Pancreas (tissue), 10 donors: ENCODE data around the gene FGF21. TPM values are rescaled to one million over a fixed set of nuclear protein-coding genes. Genes with fewer than 3 reads are reported as not detected.

ENCODE experiments used
- ATAC-seq, 4 donors: fragments of 200-7000 bp; cut with Tn5 transposase; one replicate each; pipeline versions ENCODE4 v1.8.0 to v1.9.1; 2020; ENCODE audit warnings: mild to moderate bottlenecking in 4 of 4, moderate library complexity in 4 of 4
- DNase-seq, 6 donors: peaks; one replicate each; pipeline ENCODE4 v3.0.0-alpha.2; 2020
- FAIRE-seq: peaks from 2 replicates; lab custom pipeline; 2012; peaks lifted over from hg19 to GRCh38; lab: Jason Lieb, UNC
- H3K27ac ChIP-seq, 4 donors: fragments of 200-600 bp; sonication (generic); 1 replicate in 3 of 4; 2 replicates in 1 of 4; pipeline versions ENCODE4 v1.5.0 to v1.8.0; 2020
- H3K27me3 ChIP-seq, 4 donors: fragments of 200-600 bp; one replicate each; pipeline ENCODE4 v1.8.0; 2021
- H3K36me3 ChIP-seq, 3 donors: fragments of 200-600 bp; sonication (generic) in 1 of 3; one replicate each; pipeline versions ENCODE4 v1.5.0 to v1.8.0; 2020 to 2021
- H3K4me1 ChIP-seq, 3 donors: fragments of 200-600 bp; one replicate each; pipeline ENCODE4 v1.8.0; 2021
- H3K4me3 ChIP-seq, 4 donors: fragments of 200-600 bp; sonication (generic) in 2 of 4; one replicate each; pipeline versions ENCODE4 v1.5.0 to v1.8.0; 2020 to 2021
- H3K9me3 ChIP-seq, 4 donors: fragments of 200-600 bp; one replicate each; pipeline ENCODE4 v1.8.0; 2021
- CTCF ChIP-seq, 4 donors: fragments of 200-600 bp; sonication (generic) in 3 of 4; IDR thresholded peaks; one replicate each; pipeline versions ENCODE4 v1.5.0 to v1.8.0; 2021; ENCODE audit warnings: antibody characterized with exemption in 4 of 4
- WGBS, 2 donors: extraction: QIAGEN DNeasy Blood & Tissue Kit; methylation state at CpG; one replicate each; pipeline ENCODE4 v1.1.7; 2013; 5-methylcytosine and 5-hydroxymethylcytosine counted together
- intact Hi-C, 3 donors: fragments of 100-400 bp; cut with DNase I; formaldehyde crosslinking; loops; one replicate each; pipeline versions ENCODE4 v1.11.1 to v1.14.2; 2022
- polyA plus RNA-seq, 2 donors: library from polyadenylated mRNA; stranded (reverse); fragments of 200-250 nt; gene quantifications; one replicate each; pipeline ENCODE4 v1.2.3, GENCODE V29; 2013
- total RNA-seq, 6 donors: library from RNA; stranded (reverse); fragmentation: NEBNext Ultra II Directional in 4 of 6; extraction: Animal tissue kit (Norgen Biotek cat#: 25700) in 4 of 6; gene quantifications; one replicate each; pipeline versions ENCODE4 v1.2.1 to v1.2.4, GENCODE V29; 2021 to 2023
- donor health status: healthy with polysubstance abuse.
- donor health status: DM: no; HTN: no; CAD: no; lungs with moderate emphysema.
- donor health status: DM: no; HTN: no; CAD: no.
- donor health status: control.
- donor health status: control.
- donor health status: Bipolar disorder and iron deficiency.
- donor health status: DM: yes; HTN: yes; CAD: no.
- donor health status: DM: no; HTN: no; CAD: no.
- donor health status: DM: no; HTN: no; CAD: no.
- donor health status: DM: yes; HTN: yes; CAD: no.

FGF21 gene
- total and polyA plus RNA-seq, 8 donors, result 0.51 TPM; not detected in 7

GRCh38 chr19:48746738-48747575 lies 8.4 kb upstream of the FGF21 start, which contains the start of gene IZUMO1:
Gene IZUMO1, minus strand, starts transcription at chr19:48746909. Its CDS starts 1,050 bp downstream, at chr19:48745859.
- no peak for FAIRE-seq
- no peak for TF ChIP-seq CTCF (IDR thresholded peaks at IDR 0.05)
- WGBS, 2 donors, result 30 to 32% methylated on average over 31 of the region's 31 CpGs
- H3K27ac ChIP-seq, result peak within 1 kb of the TSS; percentile 51 to 91 (median 69)
- intact Hi-C loops, result no loop called here
- H3K4me3 ChIP-seq, result peak within 1 kb of the TSS in 2 of 4 donors; percentile 5 to 26
- H3K9me3 ChIP-seq, result no peaks in the 10 kb centered on the region
- DNase-seq, result peak; percentile 77 to 86 (median 84)
- no peaks in the 10 kb centered on the region for H3K27me3 ChIP-seq
- peak; percentile 53 to 72 (median 66) for ATAC-seq
- H3K36me3 ChIP-seq, result peaks cover 0 to 5% (median 0%) of the 10 kb centered on the region in 3 donors
- H3K4me1 ChIP-seq, result peaks cover 0 to 7% (median 5%) of the 10 kb centered on the region in 3 donors

- peak overlapping the region in 2 of 4 donors; percentile 61 to 65 for H3K4me3 ChIP-seq
- intact Hi-C loops, result no loop called here
- peaks cover 0 to 9% (median 7%) of the 10 kb centered on the region in 3 donors for H3K4me1 ChIP-seq
Observed at GRCh38 chr19:48749571-48750198, 5.6 kb upstream of the FGF21 start.

GRCh38 chr19:48750351-48750750 lies 5.0 kb upstream of the FGF21 start:
- peak overlapping the region in 3 of 4 donors; percentile 44 to 65 (median 61) for H3K4me3 ChIP-seq

More at GRCh38 chr19:48749571-48750198, 5.6 kb upstream of the FGF21 start:
- no peak for TF ChIP-seq CTCF (IDR thresholded peaks at IDR 0.05)
- 34 to 55% methylated on average over 4 of the region's 4 CpGs for WGBS, 2 donors
- H3K27me3 ChIP-seq, result no peaks in the 10 kb centered on the region
- ATAC-seq (no peak), FAIRE-seq (no peak), DNase-seq (no peak)
- H3K27ac ChIP-seq, result peak overlapping the region in 2 of 4 donors; percentile 84 to 88
- H3K9me3 ChIP-seq, result no peaks in the 10 kb centered on the region
- H3K36me3 ChIP-seq, result peaks cover 0 to 5% (median 0%) of the 10 kb centered on the region in 3 donors

More at GRCh38 chr19:48750351-48750750, 5.0 kb upstream of the FGF21 start:
- WGBS, 2 donors, result 47 to 50% methylated on average over 31 of the region's 31 CpGs
- Histone ChIP-seq H3K27ac (peak overlapping the region in 2 of 4 donors; percentile 84 to 88), H3K27me3 (no peaks in the 10 kb centered on the region), H3K9me3 (no peaks in the 10 kb centered on the region), H3K36me3 (peaks cover 0 to 5% (median 0%) of the 10 kb centered on the region in 3 donors), H3K4me1 (peaks cover 0 to 9% (median 7%) of the 10 kb centered on the region in 3 donors)
- ATAC-seq, result peak in 2 of 4 donors; percentile 4 to 5
- peak in 3 of 6 donors; percentile 61 to 78 (median 74) for DNase-seq
- no peak for FAIRE-seq
- no peak for TF ChIP-seq CTCF (IDR thresholded peaks at IDR 0.05)
- intact Hi-C loops, result no loop called here
